NOMO-1 (cell line): ENCODE measurements around the gene DIS3L2.
A peak's percentile ranks its signal among the peaks of the same experiment; 100 is the strongest.
"Not testable (repeated sequence)": the region's sequence is repeated elsewhere in the genome, so short reads cannot be mapped to it uniquely, and the experiment has no call there.

Experiments used
- DNase-seq, 2 experiments: peaks; one replicate each; lab custom pipeline; 2025; ENCODE audit not compliant: unreplicated experiment in 2 of 2; lab: John Stamatoyannopoulos, UW

DIS3L2 gene

GRCh38 chr2:232111551-232111950, 150.0 kb downstream of the DIS3L2 start:
- DNase-seq: no peak

- no peak for DNase-seq
These were observed 152.3 kb downstream of the DIS3L2 start for GRCh38 chr2:232113821-232114220.

- not testable (repeated sequence) for DNase-seq
These were observed 154.3 kb downstream of the DIS3L2 start for GRCh38 chr2:232115728-232116361.

GRCh38 chr2:232116852-232117251, 155.3 kb downstream of the DIS3L2 start:
- DNase-seq: no peak

- DNase-seq: no peak
These were observed 155.9 kb downstream of the DIS3L2 start for GRCh38 chr2:232117413-232117812.

- DNase-seq: no peak
These were observed 159.4 kb downstream of the DIS3L2 start for GRCh38 chr2:232120911-232121310.

GRCh38 chr2:232124309-232124708, 162.8 kb downstream of the DIS3L2 start:
- DNase-seq: no peak

- peak; percentile 27 to 66 for DNase-seq
These were observed 165.0 kb downstream of the DIS3L2 start for GRCh38 chr2:232126301-232127099.

- DNase-seq: no peak
These were observed 168.0 kb downstream of the DIS3L2 start for GRCh38 chr2:232129483-232129882.

- no peak for DNase-seq
These were observed 170.7 kb downstream of the DIS3L2 start for GRCh38 chr2:232132181-232132580.

- DNase-seq: no peak
These were observed 171.6 kb downstream of the DIS3L2 start for GRCh38 chr2:232133078-232133477.

GRCh38 chr2:232134939-232135338, 173.4 kb downstream of the DIS3L2 start:
- DNase-seq: no peak

GRCh38 chr2:232137356-232138147, 176.0 kb downstream of the DIS3L2 start:
- no peak for DNase-seq

- DNase-seq: no peak
These were observed 176.9 kb downstream of the DIS3L2 start for GRCh38 chr2:232138441-232138840.

- DNase-seq: no peak
These were observed 177.7 kb downstream of the DIS3L2 start for GRCh38 chr2:232139171-232139594.

GRCh38 chr2:232139786-232140562, 178.5 kb downstream of the DIS3L2 start:
- DNase-seq: no peak

GRCh38 chr2:232141591-232141990, 180.1 kb downstream of the DIS3L2 start:
- DNase-seq: no peak

GRCh38 chr2:232142049-232142448, 180.5 kb downstream of the DIS3L2 start:
- peak in 1 of 2 experiments; percentile 0 for DNase-seq

GRCh38 chr2:232142502-232142901, 181.0 kb downstream of the DIS3L2 start:
- DNase-seq: no peak

GRCh38 chr2:232146294-232146693, 184.8 kb downstream of the DIS3L2 start:
- no peak for DNase-seq
